ENCODE measurements around the gene GRAP. TPM values are rescaled to one million over a fixed set of nuclear protein-coding genes. Genes with fewer than 3 reads are reported as not detected.

Gene GRAP
- total RNA-seq, 2 donors from 2014 or later: 2.5 to 5.6 TPM

GRCh38 chr17:18978655-18979054 lies 68.1 kb downstream of the GRAP start:
- no peak for DNase-seq (ENCODE audit: low spot score)
- Histone ChIP-seq H3K36me3 (peaks cover 31% of the 10 kb centered on the region), H3K27me3 (no peaks in the 10 kb centered on the region), H3K4me1 (no peaks in the 10 kb centered on the region), H3K27ac (no peak overlapping the region), H3K4me3 (no peak overlapping the region), H3K9me3 (no peaks in the 10 kb centered on the region)
- no peak for TF ChIP-seq CTCF (IDR thresholded peaks at IDR 0.05)

- no peak for DNase-seq (ENCODE audit: low spot score)
- Histone ChIP-seq H3K36me3 (peaks cover 31% of the 10 kb centered on the region), H3K27ac (no peak overlapping the region), H3K4me3 (no peak overlapping the region), H3K4me1 (no peaks in the 10 kb centered on the region), H3K9me3 (no peaks in the 10 kb centered on the region), H3K27me3 (no peaks in the 10 kb centered on the region)
- TF ChIP-seq CTCF (IDR thresholded peaks at IDR 0.05): no peak
These were observed 68.7 kb downstream of the GRAP start for GRCh38 chr17:18978050-18978449.

GRCh38 chr17:18977646-18978045 lies 69.1 kb downstream of the GRAP start:
- peaks cover 31% of the 10 kb centered on the region for H3K36me3 ChIP-seq
- H3K9me3 ChIP-seq: no peaks in the 10 kb centered on the region
- H3K27ac ChIP-seq: no peak overlapping the region
- no peaks in the 10 kb centered on the region for H3K4me1 ChIP-seq
- no peak overlapping the region for H3K4me3 ChIP-seq
- TF ChIP-seq CTCF (IDR thresholded peaks at IDR 0.05): no peak
- H3K27me3 ChIP-seq: no peaks in the 10 kb centered on the region
- DNase-seq (ENCODE audit: low spot score): no peak

GRCh38 chr17:18977021-18977420 lies 69.7 kb downstream of the GRAP start:
- no peaks in the 10 kb centered on the region for H3K9me3 ChIP-seq
- H3K27ac ChIP-seq: no peak overlapping the region
- H3K27me3 ChIP-seq: no peaks in the 10 kb centered on the region
- DNase-seq (ENCODE audit: low spot score): no peak
- no peaks in the 10 kb centered on the region for H3K4me1 ChIP-seq
- no peak for TF ChIP-seq CTCF (IDR thresholded peaks at IDR 0.05)
- H3K4me3 ChIP-seq: no peak overlapping the region
- peaks cover 31% of the 10 kb centered on the region for H3K36me3 ChIP-seq

- no peak overlapping the region for H3K4me3 ChIP-seq
- H3K27ac ChIP-seq: no peak overlapping the region
These were observed 70.6 kb downstream of the GRAP start for GRCh38 chr17:18976201-18976600.

More at GRCh38 chr17:18976201-18976600, 70.6 kb downstream of the GRAP start:
- H3K9me3 ChIP-seq: no peaks in the 10 kb centered on the region
- no peaks in the 10 kb centered on the region for H3K27me3 ChIP-seq
- TF ChIP-seq CTCF (IDR thresholded peaks at IDR 0.05): no peak
- H3K36me3 ChIP-seq: peaks cover 35% of the 10 kb centered on the region
- H3K4me1 ChIP-seq: no peaks in the 10 kb centered on the region
- no peak for DNase-seq (ENCODE audit: low spot score)

Data from right atrium auricular region (tissue), 2 donors.